Activated CD4-positive, alpha-beta memory T cell treated with anti-CD3 and anti-CD28 coated beads, Interleukin-2, amount 10 ng/mL, durations not matched to agents 7 days and 5 days (primary cell): ENCODE data around the gene PRSS35. TPM values are rescaled to one million over a fixed set of nuclear protein-coding genes. Genes with fewer than 3 reads are reported as not detected.

Source experiments
- CTCF ChIA-PET: fragments of 350-600 bp; sonication (Branson Sonifier 250); formaldehyde crosslinking; loops from one replicate; lab custom pipeline; 2021; ENCODE audit warnings: antibody characterized with exemption, inconsistent platforms; lab: Charles Lee
- POLR2A ChIA-PET: fragments of 350-600 bp; sonication (Branson Sonifier 250); formaldehyde crosslinking; loops from one replicate; lab custom pipeline; 2021; ENCODE audit warnings: antibody characterized with exemption; lab: Charles Lee
- DNase-seq: peaks from one replicate; pipeline ENCODE4 v3.0.0-alpha.2; 2020
- H3K27ac Mint-ChIP-seq: one replicate; pipeline ENCODE4 v1.8.0; 2021; ENCODE audit warnings: mild to moderate bottlenecking, mixed read lengths
- H3K27me3 Mint-ChIP-seq: one replicate; pipeline ENCODE4 v1.8.0; 2021; ENCODE audit warnings: mixed read lengths
- H3K36me3 Mint-ChIP-seq: one replicate; pipeline ENCODE4 v1.8.0; 2021; ENCODE audit warnings: low read depth, mixed read lengths
- H3K4me1 Mint-ChIP-seq: one replicate; pipeline ENCODE4 v1.8.0; 2021; ENCODE audit warnings: mixed read lengths
- H3K4me3 Mint-ChIP-seq: one replicate; pipeline ENCODE4 v1.8.0; 2021; ENCODE audit warnings: mild to moderate bottlenecking, mixed read lengths
- H3K9me3 Mint-ChIP-seq: one replicate; pipeline ENCODE4 v1.8.0; 2021; ENCODE audit warnings: mixed read lengths
- total RNA-seq, 2 experiments: library from RNA; stranded (reverse); gene quantifications; one replicate each; pipeline ENCODE4 v1.2.3, GENCODE V29; 2021

PRSS35 gene
- total RNA-seq, 2 experiments from 2014 or later = not detected

DNA sequence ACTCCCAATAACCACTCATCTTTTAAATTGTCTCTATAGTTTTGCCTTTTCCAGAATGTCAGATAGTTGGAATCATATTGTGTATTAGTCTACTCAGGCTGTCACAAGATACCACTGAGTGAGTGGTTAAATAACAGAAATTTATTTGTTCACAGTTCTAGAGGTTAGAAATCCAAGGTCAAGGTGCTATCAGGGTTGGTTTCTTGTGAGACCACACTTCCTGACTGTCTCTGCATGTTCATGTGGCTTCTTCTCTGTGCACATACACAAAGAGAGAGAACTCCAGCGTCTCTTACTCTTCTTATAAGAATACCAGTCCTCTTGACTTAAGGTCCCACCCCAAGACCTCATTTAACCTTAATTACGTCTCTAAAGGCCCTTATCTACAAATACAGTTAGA, 23.9 kb upstream of the PRSS35 start:
- no peaks in the 10 kb centered on the region for H3K4me1 Mint-ChIP-seq
- no peak overlapping the region for H3K4me3 Mint-ChIP-seq
- H3K27ac Mint-ChIP-seq = no peak overlapping the region
- no peaks in the 10 kb centered on the region for H3K36me3 Mint-ChIP-seq
- CTCF ChIA-PET = no interaction called here
- POLR2A ChIA-PET = no interaction called here
- peaks cover 1% of the 10 kb centered on the region for H3K27me3 Mint-ChIP-seq
- no peak for DNase-seq
- no peaks in the 10 kb centered on the region for H3K9me3 Mint-ChIP-seq

DNA sequence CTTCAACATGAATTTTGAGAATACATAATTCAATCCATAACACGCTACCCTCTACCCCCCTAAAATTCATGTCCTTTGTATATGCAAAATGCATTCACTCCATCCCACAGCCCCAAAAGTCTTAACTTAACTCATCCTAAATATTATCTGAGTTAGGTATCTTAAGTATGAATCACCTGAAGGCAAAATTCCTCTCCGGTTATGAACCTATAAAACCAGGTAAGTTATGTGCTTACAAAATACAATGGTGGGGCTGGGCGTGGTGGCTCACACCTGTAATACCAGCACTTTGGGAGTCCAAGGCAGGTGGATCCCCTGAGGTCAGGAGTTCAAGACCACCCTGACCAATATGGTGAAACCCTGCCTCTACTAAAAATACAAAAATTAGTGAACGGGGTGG, 23.5 kb upstream of the PRSS35 start:
- H3K9me3 Mint-ChIP-seq = no peaks in the 10 kb centered on the region

DNA sequence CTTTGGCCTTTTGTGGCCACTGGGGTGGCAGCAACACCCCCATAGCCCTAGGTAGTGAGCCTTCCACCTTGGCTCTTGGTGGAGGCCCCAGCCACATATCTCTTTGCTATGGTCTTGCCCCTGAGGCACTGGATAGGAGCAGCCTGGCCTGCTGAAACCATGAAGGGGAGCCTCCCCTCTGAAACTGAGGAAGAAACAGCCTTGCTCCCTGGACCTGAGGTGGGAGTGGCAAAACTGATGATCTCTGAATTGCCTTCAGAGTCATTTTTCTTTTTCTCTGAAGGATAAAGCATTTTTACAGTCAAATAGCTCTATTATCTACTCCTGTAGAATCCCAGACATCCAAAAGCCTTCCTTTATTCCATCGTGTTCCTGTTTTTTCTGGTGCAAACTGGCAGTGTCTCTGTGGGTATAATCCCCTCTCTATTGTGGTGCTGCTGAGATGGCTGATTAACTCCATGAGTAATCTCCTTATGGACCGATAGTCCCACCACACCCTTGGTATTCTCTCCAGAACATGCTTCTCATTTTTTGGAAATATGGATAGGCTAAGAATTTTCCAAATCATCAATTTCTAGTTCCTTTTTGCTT, 22.0 kb upstream of the PRSS35 start:
- H3K27ac Mint-ChIP-seq = no peak overlapping the region
- POLR2A ChIA-PET = no interaction called here
- no peaks in the 10 kb centered on the region for H3K36me3 Mint-ChIP-seq
- CTCF ChIA-PET = no interaction called here
- H3K27me3 Mint-ChIP-seq = peaks cover 1% of the 10 kb centered on the region
- no peaks in the 10 kb centered on the region for H3K4me1 Mint-ChIP-seq
- H3K9me3 Mint-ChIP-seq = no peaks in the 10 kb centered on the region
- no peak overlapping the region for H3K4me3 Mint-ChIP-seq
- DNase-seq = no peak

More for the DNA sequence above, 23.5 kb upstream of the PRSS35 start:
- Mint-ChIP-seq H3K4me3 (no peak overlapping the region), H3K27ac (no peak overlapping the region), H3K4me1 (no peaks in the 10 kb centered on the region), H3K36me3 (no peaks in the 10 kb centered on the region), H3K27me3 (peaks cover 1% of the 10 kb centered on the region)
- ChIA-PET POLR2A (interaction anchor here (1.0 kb wide), 1 partner anchor 423 kb away, joined by 3 read pairs; the partner anchor contains the start of gene UBE3D), CTCF (no interaction called here)
- DNase-seq = no peak

DNA sequence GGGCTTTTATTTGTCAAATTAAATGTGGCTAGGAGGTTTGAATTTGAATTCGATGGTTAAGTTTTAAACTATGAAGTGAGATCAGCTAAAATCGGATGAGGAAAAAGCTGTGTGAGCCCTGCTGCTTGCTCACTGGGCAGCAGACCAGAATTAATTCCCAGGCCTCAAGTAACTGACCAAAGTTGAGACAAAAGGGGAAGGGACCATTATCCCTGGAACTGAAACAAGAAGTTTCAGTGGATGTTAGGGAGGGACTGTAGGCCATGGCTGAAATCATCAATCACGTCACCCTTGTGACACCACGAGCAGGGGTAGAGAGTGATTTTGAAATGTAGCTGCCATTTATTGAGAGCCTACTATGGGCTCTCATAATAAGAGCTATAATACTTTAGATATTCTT, 7.0 kb upstream of the PRSS35 start:
- DNase-seq = no peak
- no peak overlapping the region for H3K4me3 Mint-ChIP-seq
- POLR2A ChIA-PET = no interaction called here
- H3K36me3 Mint-ChIP-seq = no peaks in the 10 kb centered on the region
- H3K27me3 Mint-ChIP-seq = peaks cover 1% of the 10 kb centered on the region
- H3K4me1 Mint-ChIP-seq = no peaks in the 10 kb centered on the region
- CTCF ChIA-PET = interaction anchor here (1.5 to 2.7 kb wide), 2 partner anchors 9 to 31 kb away, joined by 3 to 13 read pairs; no protein-coding TSS in a partner anchor
- no peak overlapping the region for H3K27ac Mint-ChIP-seq
- H3K9me3 Mint-ChIP-seq = no peaks in the 10 kb centered on the region

DNA sequence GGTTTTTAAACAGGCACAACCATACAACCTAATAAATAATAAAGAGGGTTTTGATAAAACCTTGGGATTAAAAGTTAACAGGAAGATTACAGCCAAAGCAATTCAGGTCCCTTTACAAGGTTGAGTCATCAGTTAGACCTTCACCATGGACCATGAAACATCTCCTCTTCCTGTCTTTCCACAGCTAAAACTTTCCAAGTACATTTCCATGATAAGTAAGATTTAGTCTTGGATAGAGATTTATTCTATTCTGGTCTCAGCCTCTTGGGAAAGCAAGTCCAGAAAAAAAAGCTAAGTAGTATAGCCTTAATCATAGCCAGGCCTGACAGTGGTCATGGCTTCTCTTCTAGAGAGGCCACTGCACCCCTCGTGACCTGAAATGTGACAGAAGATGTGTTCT, 2.9 kb upstream of the PRSS35 start:
- no peaks in the 10 kb centered on the region for H3K36me3 Mint-ChIP-seq
- ChIA-PET POLR2A (no interaction called here), CTCF (no interaction called here)
- no peaks in the 10 kb centered on the region for H3K9me3 Mint-ChIP-seq
- no peak for DNase-seq
- H3K27me3 Mint-ChIP-seq = peaks cover 35% of the 10 kb centered on the region
- peaks cover 6% of the 10 kb centered on the region for H3K4me1 Mint-ChIP-seq
- H3K27ac Mint-ChIP-seq = no peak overlapping the region
- no peak overlapping the region for H3K4me3 Mint-ChIP-seq

DNA sequence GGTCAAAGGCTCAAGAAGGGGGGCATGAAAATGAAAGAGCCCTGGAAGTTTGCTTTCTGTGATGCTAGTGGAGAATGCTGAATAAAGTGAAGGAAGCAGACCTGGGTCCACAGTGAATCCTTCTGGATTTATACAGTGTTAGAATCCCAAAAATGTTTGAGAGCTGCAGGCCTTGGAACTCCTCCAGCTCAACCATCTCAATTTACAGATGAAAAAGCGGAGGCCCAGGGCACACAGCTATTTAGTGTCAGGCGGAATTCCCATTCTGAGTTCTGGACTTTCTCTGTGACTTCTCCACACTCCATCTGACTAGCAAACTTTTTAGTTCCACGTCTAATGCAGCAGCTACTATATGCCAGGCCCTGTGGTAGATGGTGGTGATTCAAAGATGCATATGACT, 1.5 kb upstream of the PRSS35 start:
- POLR2A ChIA-PET = no interaction called here
- peaks cover 35% of the 10 kb centered on the region for H3K27me3 Mint-ChIP-seq
- peaks cover 6% of the 10 kb centered on the region for H3K4me1 Mint-ChIP-seq
- H3K36me3 Mint-ChIP-seq = no peaks in the 10 kb centered on the region
- no peak for DNase-seq
- CTCF ChIA-PET = interaction anchor here (0.5 to 5.3 kb wide), 4 partner anchors 288 to 473 kb away, joined by 3 to 72 read pairs (median 3); partner anchors contain the start of gene UBE3D
- no peaks in the 10 kb centered on the region for H3K9me3 Mint-ChIP-seq
- no peak overlapping the region for H3K4me3 Mint-ChIP-seq
- no peak overlapping the region for H3K27ac Mint-ChIP-seq

DNA sequence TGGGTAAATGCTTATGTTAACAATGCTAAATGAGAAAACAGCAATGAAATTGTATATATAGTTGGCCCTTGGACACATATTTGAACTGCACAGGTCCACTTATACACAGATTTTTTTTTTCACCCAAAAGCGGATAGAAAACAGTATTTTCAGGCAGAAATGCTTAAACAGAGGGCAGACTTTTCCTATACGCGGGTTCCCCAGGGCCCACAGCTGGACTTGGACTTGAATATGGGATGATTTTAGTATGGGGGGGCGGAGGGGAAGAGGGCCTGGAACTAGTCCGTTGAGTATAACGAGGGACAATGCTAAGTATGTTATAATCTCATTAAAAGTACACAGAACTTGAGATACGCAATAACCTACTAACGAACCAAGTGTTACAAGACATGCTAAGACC, 1.1 kb upstream of the PRSS35 start:
- CTCF ChIA-PET = interaction anchor here (1.3 to 5.3 kb wide), 3 partner anchors 288 to 446 kb away, joined by 3 to 72 read pairs (median 3); partner anchors contain the start of gene UBE3D
- no peak overlapping the region for H3K27ac Mint-ChIP-seq
- H3K36me3 Mint-ChIP-seq = no peaks in the 10 kb centered on the region
- POLR2A ChIA-PET = no interaction called here
- DNase-seq = no peak
- no peaks in the 10 kb centered on the region for H3K9me3 Mint-ChIP-seq
- peaks cover 6% of the 10 kb centered on the region for H3K4me1 Mint-ChIP-seq
- peaks cover 35% of the 10 kb centered on the region for H3K27me3 Mint-ChIP-seq
- H3K4me3 Mint-ChIP-seq = no peak overlapping the region

DNA sequence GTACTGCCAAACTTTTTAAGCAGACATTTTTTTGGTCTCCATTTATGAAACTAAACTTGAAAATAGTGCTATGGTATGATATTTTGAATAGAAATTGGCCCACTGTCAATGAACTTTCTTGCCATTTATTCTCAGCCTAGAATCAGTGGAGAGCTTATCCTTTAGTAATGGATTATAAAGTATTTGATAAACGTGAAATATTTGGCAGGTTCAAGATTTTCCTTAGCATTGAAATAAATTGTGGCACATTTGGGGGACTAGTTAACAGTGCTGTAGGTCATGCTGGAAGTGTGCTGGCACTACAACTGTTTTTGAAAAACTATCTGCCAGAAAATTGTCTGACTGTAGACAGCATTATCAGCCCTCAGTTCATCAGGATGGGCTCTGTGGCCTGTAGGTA, 2.1 kb downstream of the PRSS35 start:
- H3K27me3 Mint-ChIP-seq = peaks cover 34% of the 10 kb centered on the region
- no peaks in the 10 kb centered on the region for H3K9me3 Mint-ChIP-seq
- POLR2A ChIA-PET = interaction anchor here (1.3 kb wide), 1 partner anchor 447 kb away, joined by 3 read pairs; the partner anchor contains the start of gene DOP1A
- H3K4me1 Mint-ChIP-seq = peaks cover 6% of the 10 kb centered on the region
- CTCF ChIA-PET = interaction anchor here (0.6 to 5.3 kb wide), 12 partner anchors 9 to 451 kb away, joined by 3 to 72 read pairs (median 5); partner anchors contain the start of genes DOP1A and UBE3D
- H3K27ac Mint-ChIP-seq = no peak overlapping the region
- no peak for DNase-seq
- H3K36me3 Mint-ChIP-seq = no peaks in the 10 kb centered on the region
- no peak overlapping the region for H3K4me3 Mint-ChIP-seq

DNA sequence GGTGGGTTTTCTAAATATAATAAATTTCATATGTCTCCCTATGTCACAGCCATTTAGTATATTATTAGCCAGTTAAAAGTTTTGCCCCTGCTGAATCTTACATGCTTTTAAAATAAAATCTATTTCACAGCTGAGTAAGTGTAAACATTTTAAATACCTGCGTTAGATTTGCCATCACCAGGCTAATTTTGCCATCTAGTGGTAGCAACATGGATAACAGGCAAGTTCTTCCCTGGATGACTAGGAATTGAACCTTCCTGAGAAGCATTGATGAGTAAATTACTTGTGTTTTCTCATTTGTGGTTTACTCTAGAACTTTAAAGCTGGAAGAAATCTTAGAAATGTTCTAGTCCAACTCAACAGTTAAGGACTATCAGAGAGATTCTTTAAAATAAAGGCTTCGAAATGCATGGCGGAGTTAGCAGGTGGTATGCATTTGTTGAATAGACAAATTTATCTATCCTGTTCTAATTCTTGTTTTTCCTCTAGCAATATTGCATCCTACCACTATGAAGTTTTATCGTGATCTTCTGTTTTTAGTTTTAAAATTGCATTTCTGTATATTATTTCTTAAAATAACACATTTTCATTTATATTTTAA, 2.6 kb downstream of the PRSS35 start:
- CTCF ChIA-PET = interaction anchor here (0.6 to 5.3 kb wide), 10 partner anchors 10 to 452 kb away, joined by 3 to 72 read pairs (median 5); partner anchors contain the start of genes DOP1A and UBE3D
- no peaks in the 10 kb centered on the region for H3K9me3 Mint-ChIP-seq
- H3K27me3 Mint-ChIP-seq = peaks cover 36% of the 10 kb centered on the region

DNA sequence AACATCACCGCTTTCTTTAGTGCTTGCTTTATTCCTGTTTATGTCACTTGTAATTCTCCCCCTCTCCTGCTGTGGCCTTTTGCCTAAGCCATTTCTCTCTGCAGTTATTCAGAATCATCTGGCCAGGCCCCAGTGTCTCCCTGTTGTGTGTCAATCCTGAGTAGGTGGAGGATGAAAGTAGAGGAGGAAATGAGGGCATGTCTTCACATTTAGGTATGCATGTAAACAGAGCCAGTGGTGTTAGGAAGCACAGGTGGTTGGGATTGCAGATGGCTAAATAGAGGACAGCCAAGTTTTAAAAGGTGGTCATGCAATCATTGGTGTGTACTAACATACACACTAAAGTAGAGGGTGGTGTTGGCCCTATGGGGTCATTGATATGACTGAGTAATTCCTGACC, 5.2 kb downstream of the PRSS35 start:
- CTCF ChIA-PET = no interaction called here
- H3K4me3 Mint-ChIP-seq = no peak overlapping the region
- no peak for DNase-seq
- peaks cover 18% of the 10 kb centered on the region for H3K27me3 Mint-ChIP-seq
- no peaks in the 10 kb centered on the region for H3K9me3 Mint-ChIP-seq
- H3K36me3 Mint-ChIP-seq = no peaks in the 10 kb centered on the region
- POLR2A ChIA-PET = no interaction called here
- no peaks in the 10 kb centered on the region for H3K4me1 Mint-ChIP-seq
- H3K27ac Mint-ChIP-seq = no peak overlapping the region

More for the DNA sequence above, 2.6 kb downstream of the PRSS35 start:
- POLR2A ChIA-PET = interaction anchor here (1.3 kb wide), 1 partner anchor 447 kb away, joined by 3 read pairs; the partner anchor contains the start of gene DOP1A
- peak; percentile 20 for DNase-seq
- peaks cover 6% of the 10 kb centered on the region for H3K4me1 Mint-ChIP-seq
- H3K4me3 Mint-ChIP-seq = no peak overlapping the region
- H3K36me3 Mint-ChIP-seq = no peaks in the 10 kb centered on the region
- no peak overlapping the region for H3K27ac Mint-ChIP-seq

DNA sequence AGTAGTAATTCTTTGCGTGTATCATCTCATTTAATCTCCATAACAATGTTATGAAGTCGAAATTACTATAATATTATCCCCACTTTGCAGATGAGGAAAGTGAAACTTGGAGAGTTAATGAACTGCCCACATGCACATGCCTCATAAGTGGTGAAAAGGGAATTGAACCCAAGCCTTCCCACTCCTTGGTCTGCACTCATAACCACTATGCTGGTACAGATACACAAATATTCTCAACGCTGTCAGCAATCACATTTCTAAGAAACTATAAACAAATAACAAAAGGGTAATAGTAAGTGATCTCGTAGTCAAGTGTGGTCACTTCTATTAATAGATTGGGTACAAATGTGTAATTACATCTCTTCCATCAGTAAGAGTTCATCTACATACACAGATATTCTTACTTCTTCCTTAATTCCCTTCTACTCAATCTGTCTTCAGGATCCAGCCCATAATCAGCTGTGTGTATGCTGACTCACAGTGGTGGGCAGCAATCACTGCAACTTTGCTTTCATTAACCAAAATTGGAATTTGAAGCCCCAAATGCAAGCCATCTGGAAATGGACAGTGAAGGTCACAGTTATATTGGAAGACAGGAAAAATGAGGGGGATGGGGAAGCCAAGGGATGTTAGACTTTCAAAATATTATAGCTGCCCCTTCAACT, 6.6 kb downstream of the PRSS35 start:
- POLR2A ChIA-PET = no interaction called here

DNA sequence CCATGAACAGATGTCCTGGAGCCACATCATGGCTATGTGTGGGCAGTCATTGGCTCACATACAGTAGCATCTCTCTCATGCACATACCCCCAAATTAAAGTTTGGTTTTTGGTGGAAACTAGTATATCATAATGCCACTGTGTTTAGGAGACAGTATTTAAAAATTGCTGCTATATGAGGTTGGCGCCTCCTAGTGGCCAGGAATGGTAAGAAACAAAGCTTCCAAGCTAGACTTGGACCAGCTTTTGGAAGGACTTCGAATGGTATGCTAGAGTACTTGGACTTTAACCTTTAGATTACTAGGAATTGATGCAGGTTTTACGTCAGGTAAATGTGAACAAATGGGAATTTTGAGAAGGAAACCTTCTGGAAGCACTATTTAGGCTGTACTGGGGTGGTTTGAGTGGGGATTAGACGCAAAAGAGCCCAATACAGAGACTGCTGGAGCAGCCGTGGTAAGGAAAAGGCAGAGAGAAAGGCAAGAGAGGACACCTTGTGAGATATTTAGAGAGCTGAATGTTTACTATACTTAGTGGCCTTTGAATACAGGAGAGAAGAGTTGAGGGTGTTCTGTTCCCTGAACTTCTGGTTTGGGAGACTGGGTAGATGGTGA, 23.8 kb downstream of the PRSS35 start:
- H3K27me3 Mint-ChIP-seq = no peaks in the 10 kb centered on the region
- ChIA-PET POLR2A (interaction anchor here (0.8 kb wide), 1 partner anchor 1320 kb away, joined by 3 read pairs; no protein-coding TSS in a partner anchor), CTCF (interaction anchor here (0.7 to 1.7 kb wide), 9 partner anchors 11 to 470 kb away, joined by 3 to 11 read pairs (median 3); partner anchors contain the start of gene UBE3D)
- DNase-seq = peak; percentile 54
- H3K36me3 Mint-ChIP-seq = no peaks in the 10 kb centered on the region
- H3K4me1 Mint-ChIP-seq = no peaks in the 10 kb centered on the region
- H3K4me3 Mint-ChIP-seq = no peak overlapping the region
- H3K27ac Mint-ChIP-seq = no peak overlapping the region
- no peaks in the 10 kb centered on the region for H3K9me3 Mint-ChIP-seq

More for the DNA sequence above, 6.6 kb downstream of the PRSS35 start:
- CTCF ChIA-PET = interaction anchor here (1.0 kb wide), 1 partner anchor 298 kb away, joined by 3 read pairs; no protein-coding TSS in a partner anchor
- Mint-ChIP-seq H3K4me3 (no peak overlapping the region), H3K9me3 (no peaks in the 10 kb centered on the region), H3K36me3 (no peaks in the 10 kb centered on the region), H3K4me1 (no peaks in the 10 kb centered on the region), H3K27ac (no peak overlapping the region), H3K27me3 (peaks cover 8% of the 10 kb centered on the region)
- DNase-seq = no peak
